HCT116 (cell line): Measurements from ENCODE around the gene KDM7A. TPM values are rescaled to one million over a fixed set of nuclear protein-coding genes. Genes with fewer than 3 reads are reported as not detected.

Experiments
- ATAC-seq: fragments of 200-7000 bp; cut with Tn5 transposase; 2 replicates; pipeline ENCODE4 v1.9.1; 2020; ENCODE audit warnings: mild to moderate bottlenecking, moderate library complexity
- BruUV-seq: library from RNA; stranded (reverse); fragments of 400-500 nt; replicated peaks from 2 replicates; lab custom pipeline; 2021; lab: Mats Ljungman, UMichigan
- CTCF ChIA-PET: fragments of 300-600 bp; sonication (Branson Sonifier 250); formaldehyde crosslinking; loops from one replicate; lab custom pipeline; 2021; ENCODE audit warnings: antibody characterized with exemption; lab: Charles Lee
- POLR2A ChIA-PET: fragments of 300-600, 350-600 bp; sonication (Branson Sonifier 250); formaldehyde crosslinking; loops from one replicate; lab custom pipeline; 2021; ENCODE audit warnings: antibody characterized with exemption; lab: Charles Lee
- RAD21 ChIA-PET, 2 experiments: fragments of 300-600 bp; sonication (Branson Sonifier 250); formaldehyde crosslinking; loops; one replicate each; lab custom pipeline; 2023; ENCODE audit warnings: low total read pairs in 2 of 2; ENCODE audit not compliant: uncharacterized antibody in 2 of 2, unreplicated experiment in 2 of 2, low non-redundant PET in 1 of 2; lab: Charles Lee
- DNase-seq: peaks from one replicate; pipeline ENCODE4 v3.0.0-alpha.2; 2010; ENCODE audit warnings: low read depth, low spot score
- H2AFZ ChIP-seq: fragments of 200-600 bp; shearing (Covaris generic), sonication (generic); 2 replicates; pipeline ENCODE4 v1.6.1; 2017; ENCODE audit warnings: low read depth, mixed run types, mixed read lengths, antibody characterized with exemption, low read length; ENCODE audit not compliant: poor library complexity, severe bottlenecking
- H3K27ac ChIP-seq: 2 replicates; pipeline ENCODE4 v1.5.1; 2012; ENCODE audit warnings: low read depth, low read length
- H3K27me3 ChIP-seq: fragments of 200-600 bp; sonication (generic); 2 replicates; pipeline ENCODE4 v1.6.1; 2016; ENCODE audit warnings: mixed run types, low read length, mixed read lengths; ENCODE audit not compliant: insufficient read depth
- H3K36me3 ChIP-seq, 2 experiments: fragments of 200-500 bp in 1 of 2; fragments of 200-600 bp in 1 of 2; sonication (Bioruptor generic) in 1 of 2; sonication (generic) in 1 of 2; 2 replicates each; pipeline versions ENCODE4 v1.5.1 to v1.6.1; 2014 to 2016; ENCODE audit warnings: low read length in 2 of 2, inconsistent platforms in 1 of 2, mixed read lengths in 1 of 2, mixed run types in 1 of 2; ENCODE audit not compliant: insufficient read depth in 2 of 2, control insufficient read depth in 1 of 2
- H3K4me1 ChIP-seq, 2 experiments: fragments of 200-600 bp in 1 of 2; sonication (generic) in 1 of 2; 2 replicates each; pipeline versions ENCODE4 v1.5.1 to v1.6.1; 2012 to 2017; ENCODE audit warnings: low read length in 2 of 2, inconsistent platforms in 1 of 2, mild to moderate bottlenecking in 1 of 2, mixed read lengths in 1 of 2, mixed run types in 1 of 2, moderate library complexity in 1 of 2; ENCODE audit not compliant: insufficient read depth in 2 of 2, control insufficient read depth in 1 of 2
- H3K4me2 ChIP-seq: fragments of 200-600 bp; sonication (generic); 2 replicates; pipeline ENCODE4 v1.6.1; 2017; ENCODE audit warnings: mixed run types, low read length, mixed read lengths
- H3K4me3 ChIP-seq, 2 experiments: fragments of 200-600 bp in 1 of 2; sonication (generic) in 1 of 2; replicated peaks in 1 of 2; 2 replicates each; pipeline ENCODE4 v1.5.1; 2011 to 2016; ENCODE audit warnings: low read length in 2 of 2, control low read depth in 1 of 2, low read depth in 1 of 2, mild to moderate bottlenecking in 1 of 2, mixed read lengths in 1 of 2, mixed run types in 1 of 2
- H3K79me2 ChIP-seq: fragments of 200-600 bp; sonication (generic); 2 replicates; pipeline ENCODE4 v1.6.1; 2017; ENCODE audit warnings: mild to moderate bottlenecking, mixed run types, low read length, moderate library complexity, mixed read lengths; ENCODE audit not compliant: insufficient read depth
- H3K9ac ChIP-seq: fragments of 200-600 bp; sonication (generic); 2 replicates; pipeline ENCODE4 v1.6.1; 2016; ENCODE audit warnings: low read length, mixed read lengths
- H3K9me2 ChIP-seq: fragments of 200-600 bp; sonication (generic), shearing (Covaris generic); 2 replicates; pipeline ENCODE4 v1.6.1; 2017; ENCODE audit warnings: mixed run types, mild to moderate bottlenecking, moderate library complexity; ENCODE audit not compliant: insufficient read depth
- H3K9me3 ChIP-seq, 2 experiments: fragments of 200-500 bp in 1 of 2; fragments of 200-600 bp in 1 of 2; sonication (Bioruptor generic) in 1 of 2; sonication (generic) in 1 of 2; 2 replicates each; pipeline ENCODE4 v1.6.1; 2014 to 2017; ENCODE audit warnings: low read length in 2 of 2, mixed read lengths in 2 of 2, inconsistent platforms in 1 of 2, low read depth in 1 of 2, mild to moderate bottlenecking in 1 of 2, mixed run types in 1 of 2, moderate library complexity in 1 of 2; ENCODE audit not compliant: control insufficient read depth in 1 of 2, insufficient read depth in 1 of 2
- H4K20me1 ChIP-seq: fragments of 200-600 bp; sonication (generic), shearing (Covaris generic); 2 replicates; pipeline ENCODE4 v1.6.1; 2017; ENCODE audit warnings: mixed run types, mild to moderate bottlenecking, moderate library complexity; ENCODE audit not compliant: insufficient read depth
- CBX3 ChIP-seq: IDR thresholded peaks from 2 replicates; pipeline ENCODE4 v1.6.1; 2012; ENCODE audit warnings: low read depth
- CEBPB ChIP-seq: IDR thresholded peaks from 2 replicates; pipeline ENCODE4 v1.6.1; 2012; ENCODE audit warnings: low read depth
- EGR1 ChIP-seq: IDR thresholded peaks from 2 replicates; pipeline ENCODE4 v1.6.1; 2012; ENCODE audit warnings: low read depth
- JUND ChIP-seq: IDR thresholded peaks from 2 replicates; pipeline ENCODE4 v1.6.1; 2012
- POLR2A ChIP-seq: IDR thresholded peaks from 2 replicates; pipeline ENCODE4 v1.7.0; 2011; ENCODE audit warnings: borderline replicate concordance; ENCODE audit not compliant: insufficient read depth, insufficient read length; ENCODE audit errors: extremely low read depth
- SP1 ChIP-seq: IDR thresholded peaks from 2 replicates; pipeline ENCODE4 v1.6.1; 2012; ENCODE audit warnings: low read depth
- TCF7L2 ChIP-seq: IDR thresholded peaks from 2 replicates; pipeline ENCODE4 v1.7.0; 2011; ENCODE audit warnings: borderline replicate concordance, inconsistent platforms; ENCODE audit not compliant: insufficient read depth, insufficient read length; ENCODE audit errors: extremely low read depth
- ZFX ChIP-seq: fragments of 450-650 bp; IDR thresholded peaks from 2 replicates; pipeline ENCODE4 v1.6.1; 2017
- ZNF274 ChIP-seq: fragments of 200-500 bp; sonication (Bioruptor generic); IDR thresholded peaks from 2 replicates; pipeline ENCODE4 v1.6.1; 2014; ENCODE audit warnings: mild to moderate bottlenecking, low read depth, low read length, inconsistent platforms
- intact Hi-C: fragments of 100-400 bp; cut with micrococcal nuclease; formaldehyde crosslinking; loops from 2 replicates; pipeline ENCODE4 v1.10.0; 2022
- total RNA-seq: library from RNA; stranded (reverse); gene quantifications from one replicate; pipeline ENCODE4 v1.2.1, GENCODE V29; 2021; ENCODE audit not compliant: unreplicated experiment
- TF ChIP-seq, protein P1 (sequence below): IDR thresholded peaks from 2 replicates; pipeline ENCODE4 v1.6.1; 2012
- TF ChIP-seq, protein P2 (sequence below): IDR thresholded peaks from 2 replicates; pipeline ENCODE4 v1.6.1; 2011; ENCODE audit warnings: mild to moderate bottlenecking, low read length, moderate library complexity; ENCODE audit not compliant: insufficient replicate concordance; ENCODE audit errors: extremely low read depth
- TF ChIP-seq, protein P3 (sequence below): IDR thresholded peaks from 2 replicates; pipeline ENCODE4 v1.6.1; 2012; ENCODE audit warnings: low read depth

KDM7A gene
- total RNA-seq, 1 experiment from 2014 or later: 11.6 TPM

DNA sequence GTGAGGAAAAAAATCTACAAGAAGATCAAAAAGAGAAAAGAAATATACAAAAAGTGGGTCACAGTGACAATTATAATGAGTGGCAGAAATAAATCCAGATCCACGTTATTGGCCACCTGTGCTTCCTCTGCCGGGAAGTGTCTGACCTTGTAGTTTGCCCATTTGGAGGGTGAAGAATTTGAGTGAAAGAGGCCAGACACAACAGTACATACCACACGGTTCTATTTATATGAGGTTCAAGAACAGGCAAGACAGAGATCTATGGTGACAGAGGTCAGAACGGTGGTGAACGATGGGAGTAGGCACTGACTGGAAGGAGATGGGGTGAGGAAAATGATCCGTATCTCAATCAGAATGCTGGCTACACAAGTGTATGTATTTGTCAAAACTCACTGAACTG, 131.1 kb downstream of the KDM7A start:
- ChIA-PET RAD21 (no interaction called here), CTCF (no interaction called here), POLR2A (no interaction called here)
- Histone ChIP-seq H4K20me1 (no peaks in the 10 kb centered on the region), H2AFZ (no peak overlapping the region), H3K9me3 (no peaks in the 10 kb centered on the region), H3K4me3 (no peak overlapping the region), H3K4me2 (no peak overlapping the region), H3K36me3 (no peaks in the 10 kb centered on the region), H3K79me2 (no peaks in the 10 kb centered on the region), H3K27ac (no peak overlapping the region), H3K27me3 (no peaks in the 10 kb centered on the region), H3K4me1 (no peaks in the 10 kb centered on the region), H3K9me2 (no peaks in the 10 kb centered on the region), H3K9ac (no peak overlapping the region)
- intact Hi-C loops: no loop called here
- DNase-seq: no peak
- no TSS peak for BruUV-seq
- TF ChIP-seq ZFX (no peak), CEBPB (no peak), CBX3 (no peak)
- ATAC-seq: no peak

DNA sequence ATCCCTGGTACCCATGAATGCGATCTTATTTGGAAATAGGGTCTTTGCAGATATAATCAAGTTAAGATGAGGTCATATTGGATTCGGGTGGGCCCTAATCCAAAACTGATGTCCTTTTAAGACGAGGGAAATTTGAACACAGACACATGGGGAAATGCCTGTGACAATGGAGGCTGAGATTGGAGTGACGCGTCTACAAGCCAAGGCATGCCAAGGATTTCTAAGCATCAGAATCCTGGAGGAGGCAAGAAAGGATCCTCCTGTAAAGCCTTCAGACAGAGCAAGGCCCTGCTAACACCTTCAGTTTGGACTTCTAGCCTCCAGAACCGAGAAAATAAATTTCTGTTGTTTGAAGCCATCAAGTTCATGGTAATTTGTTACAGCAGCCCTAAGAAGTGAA, 132.5 kb downstream of the KDM7A start:
- no peak overlapping the region for H3K27ac ChIP-seq
- no peaks in the 10 kb centered on the region for H4K20me1 ChIP-seq
- H3K9ac ChIP-seq: no peak overlapping the region
- H3K27me3 ChIP-seq: no peaks in the 10 kb centered on the region
- H3K9me3 ChIP-seq: no peaks in the 10 kb centered on the region
- H3K4me3 ChIP-seq: no peak overlapping the region
- DNase-seq: no peak
- no TSS peak for BruUV-seq
- ChIA-PET POLR2A (interaction anchor here (0.7 to 0.9 kb wide), 2 partner anchors 10 to 25 kb away, joined by 3 to 4 read pairs; no protein-coding TSS in a partner anchor), CTCF (no interaction called here), RAD21 (no interaction called here)
- H3K79me2 ChIP-seq: no peaks in the 10 kb centered on the region
- no peak for ATAC-seq
- intact Hi-C loops: no loop called here
- H2AFZ ChIP-seq: no peak overlapping the region
- TF ChIP-seq, protein P1, sequence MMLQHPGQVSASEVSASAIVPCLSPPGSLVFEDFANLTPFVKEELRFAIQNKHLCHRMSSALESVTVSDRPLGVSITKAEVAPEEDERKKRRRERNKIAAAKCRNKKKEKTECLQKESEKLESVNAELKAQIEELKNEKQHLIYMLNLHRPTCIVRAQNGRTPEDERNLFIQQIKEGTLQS: no peak
- TF ChIP-seq TCF7L2: no peak
- TF ChIP-seq CBX3: no peak
- TF ChIP-seq ZFX: no peak
- TF ChIP-seq POLR2A: no peak
- no peak for TF ChIP-seq SP1
- no peak for TF ChIP-seq JUND
- no peak for TF ChIP-seq EGR1
- TF ChIP-seq, protein P2, sequence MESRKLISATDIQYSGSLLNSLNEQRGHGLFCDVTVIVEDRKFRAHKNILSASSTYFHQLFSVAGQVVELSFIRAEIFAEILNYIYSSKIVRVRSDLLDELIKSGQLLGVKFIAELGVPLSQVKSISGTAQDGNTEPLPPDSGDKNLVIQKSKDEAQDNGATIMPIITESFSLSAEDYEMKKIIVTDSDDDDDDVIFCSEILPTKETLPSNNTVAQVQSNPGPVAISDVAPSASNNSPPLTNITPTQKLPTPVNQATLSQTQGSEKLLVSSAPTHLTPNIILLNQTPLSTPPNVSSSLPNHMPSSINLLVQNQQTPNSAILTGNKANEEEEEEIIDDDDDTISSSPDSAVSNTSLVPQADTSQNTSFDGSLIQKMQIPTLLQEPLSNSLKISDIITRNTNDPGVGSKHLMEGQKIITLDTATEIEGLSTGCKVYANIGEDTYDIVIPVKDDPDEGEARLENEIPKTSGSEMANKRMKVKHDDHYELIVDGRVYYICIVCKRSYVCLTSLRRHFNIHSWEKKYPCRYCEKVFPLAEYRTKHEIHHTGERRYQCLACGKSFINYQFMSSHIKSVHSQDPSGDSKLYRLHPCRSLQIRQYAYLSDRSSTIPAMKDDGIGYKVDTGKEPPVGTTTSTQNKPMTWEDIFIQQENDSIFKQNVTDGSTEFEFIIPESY: no peak
- TF ChIP-seq, protein P3, sequence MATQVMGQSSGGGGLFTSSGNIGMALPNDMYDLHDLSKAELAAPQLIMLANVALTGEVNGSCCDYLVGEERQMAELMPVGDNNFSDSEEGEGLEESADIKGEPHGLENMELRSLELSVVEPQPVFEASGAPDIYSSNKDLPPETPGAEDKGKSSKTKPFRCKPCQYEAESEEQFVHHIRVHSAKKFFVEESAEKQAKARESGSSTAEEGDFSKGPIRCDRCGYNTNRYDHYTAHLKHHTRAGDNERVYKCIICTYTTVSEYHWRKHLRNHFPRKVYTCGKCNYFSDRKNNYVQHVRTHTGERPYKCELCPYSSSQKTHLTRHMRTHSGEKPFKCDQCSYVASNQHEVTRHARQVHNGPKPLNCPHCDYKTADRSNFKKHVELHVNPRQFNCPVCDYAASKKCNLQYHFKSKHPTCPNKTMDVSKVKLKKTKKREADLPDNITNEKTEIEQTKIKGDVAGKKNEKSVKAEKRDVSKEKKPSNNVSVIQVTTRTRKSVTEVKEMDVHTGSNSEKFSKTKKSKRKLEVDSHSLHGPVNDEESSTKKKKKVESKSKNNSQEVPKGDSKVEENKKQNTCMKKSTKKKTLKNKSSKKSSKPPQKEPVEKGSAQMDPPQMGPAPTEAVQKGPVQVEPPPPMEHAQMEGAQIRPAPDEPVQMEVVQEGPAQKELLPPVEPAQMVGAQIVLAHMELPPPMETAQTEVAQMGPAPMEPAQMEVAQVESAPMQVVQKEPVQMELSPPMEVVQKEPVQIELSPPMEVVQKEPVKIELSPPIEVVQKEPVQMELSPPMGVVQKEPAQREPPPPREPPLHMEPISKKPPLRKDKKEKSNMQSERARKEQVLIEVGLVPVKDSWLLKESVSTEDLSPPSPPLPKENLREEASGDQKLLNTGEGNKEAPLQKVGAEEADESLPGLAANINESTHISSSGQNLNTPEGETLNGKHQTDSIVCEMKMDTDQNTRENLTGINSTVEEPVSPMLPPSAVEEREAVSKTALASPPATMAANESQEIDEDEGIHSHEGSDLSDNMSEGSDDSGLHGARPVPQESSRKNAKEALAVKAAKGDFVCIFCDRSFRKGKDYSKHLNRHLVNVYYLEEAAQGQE: no peak
- TF ChIP-seq ZNF274: no peak
- no peak overlapping the region for H3K4me2 ChIP-seq
- no peaks in the 10 kb centered on the region for H3K4me1 ChIP-seq
- H3K9me2 ChIP-seq: no peaks in the 10 kb centered on the region
- H3K36me3 ChIP-seq: no peaks in the 10 kb centered on the region
